GM18505 (cell line): ENCODE data around the gene BRD3OS.
A peak's percentile ranks its signal among the peaks of the same experiment; 100 is the strongest.

Experiments
- ATAC-seq: cut with Tn5 transposase; IDR thresholded peaks from one replicate; pipeline ENCODE4 v1.9.1; 2021; ENCODE audit not compliant: unreplicated experiment
- POLR2A ChIP-seq: IDR thresholded peaks from 4 replicates; pipeline ENCODE4 v1.6.1; 2011; ENCODE audit warnings: borderline replicate concordance; ENCODE audit not compliant: insufficient read depth, insufficient read length; ENCODE audit errors: extremely low read depth

BRD3OS gene

GRCh38 chr9:134059661-134060395 lies 34.5 kb downstream of the BRD3OS start:
- peak; percentile 53 for ATAC-seq
- no peak for TF ChIP-seq POLR2A

- ATAC-seq: no peak
- no peak for TF ChIP-seq POLR2A
Measured at GRCh38 chr9:134060546-134060945, 35.3 kb downstream of the BRD3OS start.

GRCh38 chr9:134061019-134061687 lies 35.9 kb downstream of the BRD3OS start:
- TF ChIP-seq POLR2A: no peak
- no peak for ATAC-seq

- no peak for ATAC-seq
- no peak for TF ChIP-seq POLR2A
Measured at GRCh38 chr9:134061688-134062371, 36.5 kb downstream of the BRD3OS start.

- no peak for TF ChIP-seq POLR2A
- no peak for ATAC-seq
Measured at GRCh38 chr9:134062461-134063087, 37.3 kb downstream of the BRD3OS start.

- ATAC-seq: no peak
- no peak for TF ChIP-seq POLR2A
Measured at GRCh38 chr9:134063088-134063570, 37.8 kb downstream of the BRD3OS start.

GRCh38 chr9:134063571-134064450 lies 38.5 kb downstream of the BRD3OS start:
- TF ChIP-seq POLR2A: no peak
- no peak for ATAC-seq

GRCh38 chr9:134064711-134065110 lies 39.4 kb downstream of the BRD3OS start:
- no peak for ATAC-seq

GRCh38 chr9:134065612-134066419 lies 40.5 kb downstream of the BRD3OS start:
- peak; percentile 28 for TF ChIP-seq POLR2A
- no peak for ATAC-seq

More at GRCh38 chr9:134064711-134065110, 39.4 kb downstream of the BRD3OS start:
- no peak for TF ChIP-seq POLR2A

- no peak for ATAC-seq
- TF ChIP-seq POLR2A: no peak
Measured at GRCh38 chr9:134066526-134066912, 41.2 kb downstream of the BRD3OS start.

GRCh38 chr9:134066913-134067851 lies 41.9 kb downstream of the BRD3OS start:
- ATAC-seq: peak; percentile 14
- no peak for TF ChIP-seq POLR2A
